Common myeloid progenitor, CD34-positive (primary cell): ENCODE data around the gene FHAD1.
A peak's percentile ranks its signal among the peaks of the same experiment; 100 is the strongest.

ENCODE experiments used
- CTCF ChIA-PET: fragments of 350-600 bp; sonication (Branson Sonifier 250); formaldehyde crosslinking; loops from one replicate; lab custom pipeline; 2021; ENCODE audit warnings: antibody characterized with exemption; lab: Charles Lee
- POLR2A ChIA-PET: fragments of 350-600 bp; sonication (Branson Sonifier 250); formaldehyde crosslinking; loops from one replicate; lab custom pipeline; 2021; ENCODE audit warnings: antibody characterized with exemption; lab: Charles Lee
- DNase-seq, 3 donors: peaks; one replicate each; pipeline versions ENCODE4 v3.0.0 to v3.0.0-alpha.2; 2013
- H3K27ac ChIP-seq, 2 experiments: 1 replicate in 1 of 2; 2 replicates in 1 of 2; pipeline ENCODE4 v1.7.0; 2013; ENCODE audit warnings: inconsistent platforms in 2 of 2, low read length in 2 of 2, mild to moderate bottlenecking in 2 of 2, low read depth in 1 of 2, moderate library complexity in 1 of 2; ENCODE audit not compliant: severe bottlenecking in 2 of 2, insufficient read depth in 1 of 2, poor library complexity in 1 of 2
- H3K27me3 ChIP-seq, 5 experiments: replicated peaks in 2 of 5; 1 replicate in 3 of 5; 2 replicates in 2 of 5; pipeline versions ENCODE4 v1.6.1 to v1.7.0; 2013; ENCODE audit warnings: low read length in 4 of 5, mild to moderate bottlenecking in 2 of 5, moderate library complexity in 2 of 5, inconsistent platforms in 1 of 5; ENCODE audit not compliant: insufficient read depth in 5 of 5, control insufficient read depth in 4 of 5
- H3K36me3 ChIP-seq, 4 experiments: 1 replicate in 2 of 4; 2 replicates in 2 of 4; pipeline versions ENCODE4 v1.6.1 to v1.7.0; 2013; ENCODE audit warnings: low read length in 3 of 4, control low read depth in 1 of 4, mild to moderate bottlenecking in 1 of 4; ENCODE audit not compliant: control insufficient read depth in 4 of 4, insufficient read depth in 4 of 4
- H3K4me1 ChIP-seq, 4 experiments: 1 replicate in 3 of 4; 2 replicates in 1 of 4; pipeline versions ENCODE4 v1.6.1 to v1.7.1; 2013; ENCODE audit warnings: low read length in 3 of 4, mild to moderate bottlenecking in 3 of 4, control low read depth in 1 of 4, inconsistent platforms in 1 of 4, moderate library complexity in 1 of 4; ENCODE audit not compliant: control insufficient read depth in 4 of 4, insufficient read depth in 4 of 4; ENCODE audit errors: control extremely low read depth in 1 of 4
- H3K4me3 ChIP-seq, 7 experiments: 1 replicate in 4 of 7; 2 replicates in 3 of 7; pipeline versions ENCODE4 v1.5.1 to v1.7.0; 2013; ENCODE audit warnings: mild to moderate bottlenecking in 7 of 7, low read length in 6 of 7, moderate library complexity in 6 of 7, inconsistent platforms in 2 of 7, low read depth in 2 of 7, control low read depth in 1 of 7; ENCODE audit not compliant: insufficient read depth in 4 of 7, control insufficient read depth in 1 of 7; ENCODE audit errors: extremely low read depth in 1 of 7
- H3K9me3 ChIP-seq, 5 experiments: 1 replicate in 4 of 5; 2 replicates in 1 of 5; pipeline versions ENCODE4 v1.6.1 to v1.7.1; 2013; ENCODE audit warnings: low read length in 4 of 5, mild to moderate bottlenecking in 2 of 5, inconsistent platforms in 1 of 5, low read depth in 1 of 5, moderate library complexity in 1 of 5; ENCODE audit not compliant: control insufficient read depth in 4 of 5, insufficient read depth in 2 of 5; ENCODE audit errors: control extremely low read depth in 1 of 5
- WGBS: methylation state at CpG from one replicate; pipeline ENCODE4 v1.1.5; 2013; ENCODE audit not compliant: insufficient coverage; 5-methylcytosine and 5-hydroxymethylcytosine counted together

The FHAD1 gene

DNA sequence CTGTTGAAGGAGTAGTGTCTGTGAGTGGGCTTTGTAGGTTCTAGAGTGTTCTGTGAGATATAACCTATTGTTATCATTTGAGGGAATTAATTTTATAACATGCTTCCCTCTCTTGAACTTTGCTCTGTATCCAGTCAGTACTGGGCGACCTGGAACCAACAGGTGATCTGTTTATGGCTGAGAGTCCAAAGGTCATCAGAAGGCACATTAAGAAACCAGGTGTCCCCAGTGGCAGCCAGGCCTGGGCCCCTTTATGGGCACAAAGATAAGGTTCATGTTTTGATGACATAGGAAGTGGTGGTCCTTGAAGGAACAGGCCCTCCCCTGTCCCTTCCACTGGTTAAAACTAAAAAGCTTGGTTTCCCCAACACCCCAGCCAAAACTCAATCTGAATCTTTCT is 61.1 kb downstream of the FHAD1 start:
- Histone ChIP-seq H3K36me3 (no peaks in the 10 kb centered on the region), H3K4me1 (peaks cover 0 to 8% (median 1%) of the 10 kb centered on the region in 4 experiments), H3K9me3 (peaks cover 0 to 6% (median 0%) of the 10 kb centered on the region in 5 experiments), H3K27ac (no peak overlapping the region), H3K27me3 (peaks cover 0 to 1% (median 0%) of the 10 kb centered on the region in 5 experiments), H3K4me3 (no peak overlapping the region)
- no CpG with 5 or more reads among the region's 1 CpG for WGBS
- ChIA-PET POLR2A (no interaction called here), CTCF (interaction anchor here (0.9 to 1.7 kb wide), 3 partner anchors 12 to 246 kb away, joined by 3 to 4 read pairs (median 4); no protein-coding TSS in a partner anchor)
- no peak for DNase-seq

DNA sequence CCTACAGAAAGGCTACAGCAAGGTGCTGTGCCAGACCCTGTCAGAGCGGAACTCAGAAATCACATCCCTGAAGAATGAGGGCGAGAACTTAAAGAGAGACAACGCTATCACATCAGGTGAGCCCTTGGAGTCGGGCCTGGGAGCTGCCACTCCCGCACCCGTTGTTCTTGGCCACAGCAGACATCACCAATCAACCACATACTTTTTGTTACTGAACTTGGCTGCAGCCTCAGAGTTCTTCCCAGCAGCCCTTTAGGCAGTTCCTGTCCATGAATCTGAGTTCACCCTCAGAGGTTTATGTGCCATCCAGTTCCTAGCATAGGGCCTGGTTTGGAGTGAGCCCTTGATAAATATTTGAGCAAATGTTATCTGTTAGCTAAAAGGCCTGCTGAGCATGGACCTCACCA is 61.6 kb downstream of the FHAD1 start:
- H3K4me3 ChIP-seq, result no peak overlapping the region
- no peaks in the 10 kb centered on the region for H3K36me3 ChIP-seq
- H3K27ac ChIP-seq, result no peak overlapping the region
- WGBS, result 100% methylated on average over 6 of the region's 6 CpGs
- ChIA-PET CTCF (interaction anchor here (0.9 to 1.7 kb wide), 4 partner anchors 12 to 246 kb away, joined by 3 to 8 read pairs (median 4); no protein-coding TSS in a partner anchor), POLR2A (no interaction called here)
- H3K27me3 ChIP-seq, result peaks cover 0 to 1% (median 0%) of the 10 kb centered on the region in 5 experiments
- peaks cover 0 to 8% (median 1%) of the 10 kb centered on the region in 4 experiments for H3K4me1 ChIP-seq
- peaks cover 0 to 6% (median 0%) of the 10 kb centered on the region in 5 experiments for H3K9me3 ChIP-seq
- no peak for DNase-seq

DNA sequence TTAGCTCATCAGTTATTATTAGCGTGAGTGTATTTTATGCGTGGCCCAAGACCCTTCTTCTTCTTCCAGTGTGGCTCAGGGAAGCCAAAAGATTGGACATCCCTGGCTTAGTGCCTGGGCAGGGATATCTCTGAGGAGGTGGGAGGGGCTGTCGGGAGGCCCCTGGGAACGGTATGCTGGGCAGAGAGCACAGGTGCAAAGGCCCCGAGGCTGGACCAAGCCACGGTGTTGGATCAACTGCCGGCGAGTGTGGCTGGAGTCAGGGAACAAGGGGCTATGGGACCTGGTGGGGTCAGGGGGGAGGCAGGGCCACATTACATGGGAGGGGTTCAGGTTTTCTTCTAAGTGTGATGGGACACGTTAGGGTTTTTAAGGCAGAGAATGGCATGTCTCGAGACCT is 62.7 kb downstream of the FHAD1 start:
- H3K4me3 ChIP-seq, result no peak overlapping the region
- ChIA-PET POLR2A (no interaction called here), CTCF (interaction anchor here (0.6 to 1.7 kb wide), 3 partner anchors 13 to 56 kb away, joined by 3 to 8 read pairs (median 4); no protein-coding TSS in a partner anchor)
- H3K36me3 ChIP-seq, result no peaks in the 10 kb centered on the region
- peaks cover 0 to 1% (median 0%) of the 10 kb centered on the region in 5 experiments for H3K27me3 ChIP-seq
- DNase-seq, result no peak
- WGBS, result 98% methylated on average over 8 of the region's 10 CpGs
- H3K4me1 ChIP-seq, result peaks cover 0 to 4% (median under 1%) of the 10 kb centered on the region in 4 experiments
- peaks cover 0 to 6% (median 0%) of the 10 kb centered on the region in 5 experiments for H3K9me3 ChIP-seq
- no peak overlapping the region for H3K27ac ChIP-seq

DNA sequence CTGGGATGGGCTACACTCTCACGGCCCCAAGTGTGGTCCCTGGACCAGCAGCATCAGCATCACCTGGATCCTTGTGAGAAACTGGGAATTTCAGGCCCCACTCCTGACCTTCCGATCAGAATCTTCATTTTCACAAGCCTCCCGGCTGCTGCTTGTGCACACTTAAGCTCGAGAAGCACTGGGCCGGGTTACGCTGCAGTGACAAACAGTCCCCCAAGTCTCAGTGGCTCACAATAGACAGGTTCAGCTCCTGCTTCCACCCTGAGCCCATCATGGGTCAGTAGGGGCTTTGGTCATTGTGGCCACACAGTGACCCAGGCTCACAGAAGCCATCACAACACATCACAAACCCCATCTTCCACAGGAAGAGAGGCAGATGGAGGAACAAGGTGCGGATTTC is 63.5 kb downstream of the FHAD1 start:
- DNase-seq, result no peak
- Histone ChIP-seq H3K9me3 (peaks cover 0 to 6% (median 0%) of the 10 kb centered on the region in 5 experiments), H3K4me3 (no peak overlapping the region), H3K27ac (no peak overlapping the region), H3K36me3 (no peaks in the 10 kb centered on the region), H3K4me1 (peaks cover 0 to 4% (median 0%) of the 10 kb centered on the region in 4 experiments), H3K27me3 (peaks cover 0 to 1% (median 0%) of the 10 kb centered on the region in 5 experiments)
- POLR2A ChIA-PET, result no interaction called here
- WGBS, result 96% methylated on average over 6 of the region's 7 CpGs
- CTCF ChIA-PET, result no interaction called here

DNA sequence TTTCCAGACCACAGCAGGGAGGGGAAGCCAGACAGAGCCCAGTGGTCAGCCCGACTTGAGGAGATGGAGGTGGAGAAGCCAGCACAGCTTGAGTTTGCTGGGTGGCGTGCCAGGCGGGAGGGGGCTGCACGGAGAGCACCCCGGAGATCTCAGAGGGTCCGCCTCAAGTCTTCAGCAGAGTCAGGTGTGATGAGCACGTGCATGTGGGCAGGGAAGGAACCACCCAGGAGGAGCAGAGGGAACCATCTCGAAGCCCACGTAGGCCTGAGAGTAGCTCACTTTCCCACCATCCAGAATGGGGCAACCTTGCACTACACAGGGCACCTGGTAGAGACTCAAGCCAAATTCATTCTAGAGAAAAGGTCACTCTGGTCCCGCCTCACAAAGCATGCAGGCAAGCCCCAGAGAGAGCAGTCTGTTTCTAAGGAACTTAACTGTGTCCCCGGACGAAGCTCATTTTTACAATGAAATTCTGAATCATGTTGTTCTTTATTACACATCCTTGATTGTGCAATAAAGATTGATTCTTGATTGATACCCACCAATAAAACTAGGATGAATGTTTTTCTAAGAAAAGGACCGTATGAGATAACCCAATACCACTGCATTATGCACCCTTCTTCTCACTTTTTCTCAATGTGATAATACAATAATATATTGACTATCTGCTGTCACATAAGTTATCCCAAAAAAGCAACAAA is 64.2 kb downstream of the FHAD1 start:
- Histone ChIP-seq H3K27ac (no peak overlapping the region), H3K4me3 (no peak overlapping the region), H3K9me3 (peaks cover 0 to 6% (median 0%) of the 10 kb centered on the region in 5 experiments), H3K4me1 (peaks cover 0 to 4% (median 0%) of the 10 kb centered on the region in 4 experiments), H3K27me3 (peaks cover 0 to 1% (median 0%) of the 10 kb centered on the region in 5 experiments), H3K36me3 (no peaks in the 10 kb centered on the region)
- ChIA-PET CTCF (no interaction called here), POLR2A (no interaction called here)
- 95% methylated on average over 10 of the region's 13 CpGs for WGBS
- DNase-seq, result no peak

DNA sequence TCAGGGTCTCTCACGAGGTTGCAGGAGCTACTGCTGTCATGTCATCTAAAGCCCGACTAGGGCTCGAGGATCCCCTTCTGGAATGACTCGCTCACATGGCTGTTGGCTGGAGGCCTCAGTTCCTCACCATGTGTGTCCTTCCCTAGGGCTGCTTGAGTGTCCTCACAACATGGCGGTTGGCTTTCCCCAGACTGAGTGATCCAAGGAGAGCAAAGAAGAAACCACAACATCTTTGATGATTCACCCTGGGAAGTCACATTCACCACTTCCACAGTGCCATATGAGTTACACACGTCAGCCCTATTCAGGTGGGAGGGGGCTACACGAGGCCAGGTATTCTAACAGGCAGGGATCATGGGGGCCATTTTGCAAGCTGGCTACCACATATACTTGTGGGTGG is 64.9 kb downstream of the FHAD1 start:
- ChIA-PET CTCF (interaction anchor here (1.1 kb wide), 2 partner anchors 8 to 11 kb away, joined by 3 to 5 read pairs; no protein-coding TSS in a partner anchor), POLR2A (no interaction called here)

More for the DNA sequence above, 64.9 kb downstream of the FHAD1 start:
- no peak overlapping the region for H3K4me3 ChIP-seq
- H3K36me3 ChIP-seq, result no peaks in the 10 kb centered on the region
- peaks cover 0 to 6% (median 0%) of the 10 kb centered on the region in 5 experiments for H3K9me3 ChIP-seq
- DNase-seq, result peak in 1 of 3 donors; percentile 27
- H3K27me3 ChIP-seq, result peaks cover 0 to 1% (median 0%) of the 10 kb centered on the region in 5 experiments
- peaks cover 0 to 4% (median 0%) of the 10 kb centered on the region in 4 experiments for H3K4me1 ChIP-seq
- no peak overlapping the region for H3K27ac ChIP-seq
- WGBS, result 100% methylated on average over 5 of the region's 7 CpGs
